PC-9 (cell line): ENCODE data around the gene GORASP1.

Experiments used
- EZH2 ChIP-seq: fragments of 200-600 bp; sonication (generic); IDR thresholded peaks from 2 replicates; pipeline ENCODE4 v1.8.0; 2017; ENCODE audit warnings: antibody characterized with exemption, low read depth
- TF ChIP-seq, protein P1 (sequence below): fragments of 200-600 bp; sonication (generic); conservative IDR thresholded peaks from 2 replicates; pipeline ENCODE4 v1.6.1; 2017; ENCODE audit warnings: mixed run types, antibody characterized with exemption, mild to moderate bottlenecking, moderate library complexity

DNA sequence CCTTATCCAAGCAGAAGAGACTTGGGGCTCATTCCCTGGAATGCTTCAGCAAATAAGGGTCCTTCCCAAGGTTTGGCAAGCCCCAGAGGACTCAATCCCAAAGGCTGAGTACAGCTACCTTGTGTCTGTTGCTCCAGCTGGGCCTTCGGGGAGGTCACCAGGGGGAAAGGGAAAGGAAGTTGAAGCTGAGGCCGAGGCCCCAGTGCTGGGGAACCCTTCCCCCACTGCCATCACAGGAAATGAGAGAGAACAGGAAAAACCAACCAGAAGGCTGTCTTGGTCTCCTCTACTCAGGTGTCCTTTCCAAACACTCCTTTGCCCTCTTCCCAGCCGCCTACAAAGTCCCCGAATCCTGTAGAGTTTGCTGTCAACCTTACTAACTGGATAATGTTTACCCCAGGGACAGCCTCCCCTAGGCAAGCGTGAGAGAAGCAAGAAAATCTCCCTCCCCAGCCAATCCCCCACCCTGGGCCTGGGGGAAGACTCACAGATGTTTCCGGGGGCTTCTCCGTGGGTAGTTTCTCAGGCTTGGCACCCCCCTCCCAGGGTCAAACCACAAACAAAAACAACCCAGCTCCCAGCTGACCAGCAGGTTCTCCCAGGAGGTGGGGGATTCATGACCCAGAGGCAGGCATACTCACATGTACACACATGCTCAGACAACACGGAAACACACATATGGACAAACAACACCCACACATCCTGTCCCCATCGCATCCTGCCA, 40.4 kb upstream of the GORASP1 start:
- TF ChIP-seq, protein P1, sequence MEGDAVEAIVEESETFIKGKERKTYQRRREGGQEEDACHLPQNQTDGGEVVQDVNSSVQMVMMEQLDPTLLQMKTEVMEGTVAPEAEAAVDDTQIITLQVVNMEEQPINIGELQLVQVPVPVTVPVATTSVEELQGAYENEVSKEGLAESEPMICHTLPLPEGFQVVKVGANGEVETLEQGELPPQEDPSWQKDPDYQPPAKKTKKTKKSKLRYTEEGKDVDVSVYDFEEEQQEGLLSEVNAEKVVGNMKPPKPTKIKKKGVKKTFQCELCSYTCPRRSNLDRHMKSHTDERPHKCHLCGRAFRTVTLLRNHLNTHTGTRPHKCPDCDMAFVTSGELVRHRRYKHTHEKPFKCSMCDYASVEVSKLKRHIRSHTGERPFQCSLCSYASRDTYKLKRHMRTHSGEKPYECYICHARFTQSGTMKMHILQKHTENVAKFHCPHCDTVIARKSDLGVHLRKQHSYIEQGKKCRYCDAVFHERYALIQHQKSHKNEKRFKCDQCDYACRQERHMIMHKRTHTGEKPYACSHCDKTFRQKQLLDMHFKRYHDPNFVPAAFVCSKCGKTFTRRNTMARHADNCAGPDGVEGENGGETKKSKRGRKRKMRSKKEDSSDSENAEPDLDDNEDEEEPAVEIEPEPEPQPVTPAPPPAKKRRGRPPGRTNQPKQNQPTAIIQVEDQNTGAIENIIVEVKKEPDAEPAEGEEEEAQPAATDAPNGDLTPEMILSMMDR, result no peak
- no peak for TF ChIP-seq EZH2
